ENCODE measurements around the gene NDNF. TPM values are rescaled to one million over a fixed set of nuclear protein-coding genes. Genes with fewer than 3 reads are reported as not detected.

Gene NDNF
- total and polyA plus RNA-seq, 2 donors (not counting 1 experiment from before 2014, with no cell fraction given), result not detected

DNA sequence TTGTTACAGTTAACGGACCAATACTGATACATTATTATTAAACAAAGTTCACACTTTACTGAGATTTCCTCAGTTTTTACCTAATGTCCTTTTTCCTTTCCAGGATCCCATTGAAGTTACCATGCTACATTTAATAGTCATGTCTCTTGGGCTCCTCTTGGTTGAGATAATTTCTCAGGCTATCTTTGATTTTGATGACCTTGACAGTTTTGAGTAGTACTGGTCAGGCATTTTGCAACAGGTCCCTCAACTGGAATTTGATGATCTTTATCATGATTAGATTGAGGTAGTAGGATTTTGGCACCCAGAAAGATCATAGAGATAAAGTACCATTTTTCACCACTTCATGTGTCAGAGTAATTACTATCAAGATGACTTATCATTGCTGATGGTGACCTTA is 53.8 kb downstream of the NDNF start:
- TF ChIP-seq, protein P1, sequence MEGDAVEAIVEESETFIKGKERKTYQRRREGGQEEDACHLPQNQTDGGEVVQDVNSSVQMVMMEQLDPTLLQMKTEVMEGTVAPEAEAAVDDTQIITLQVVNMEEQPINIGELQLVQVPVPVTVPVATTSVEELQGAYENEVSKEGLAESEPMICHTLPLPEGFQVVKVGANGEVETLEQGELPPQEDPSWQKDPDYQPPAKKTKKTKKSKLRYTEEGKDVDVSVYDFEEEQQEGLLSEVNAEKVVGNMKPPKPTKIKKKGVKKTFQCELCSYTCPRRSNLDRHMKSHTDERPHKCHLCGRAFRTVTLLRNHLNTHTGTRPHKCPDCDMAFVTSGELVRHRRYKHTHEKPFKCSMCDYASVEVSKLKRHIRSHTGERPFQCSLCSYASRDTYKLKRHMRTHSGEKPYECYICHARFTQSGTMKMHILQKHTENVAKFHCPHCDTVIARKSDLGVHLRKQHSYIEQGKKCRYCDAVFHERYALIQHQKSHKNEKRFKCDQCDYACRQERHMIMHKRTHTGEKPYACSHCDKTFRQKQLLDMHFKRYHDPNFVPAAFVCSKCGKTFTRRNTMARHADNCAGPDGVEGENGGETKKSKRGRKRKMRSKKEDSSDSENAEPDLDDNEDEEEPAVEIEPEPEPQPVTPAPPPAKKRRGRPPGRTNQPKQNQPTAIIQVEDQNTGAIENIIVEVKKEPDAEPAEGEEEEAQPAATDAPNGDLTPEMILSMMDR (IDR thresholded peaks at IDR 0.05), result no peak
- TF ChIP-seq EZH2 (IDR thresholded peaks at IDR 0.05; ENCODE audit: borderline replicate concordance, insufficient read depth, low read depth, low read length, poor library complexity, severe bottlenecking), result no peak
- ATAC-seq (ENCODE audit: low read depth) (no peak), DNase-seq (no peak)
- no peak overlapping the region for H3K27ac ChIP-seq (ENCODE audit: low read length in 2 of 2)
- intact Hi-C loops (cut with micrococcal nuclease), result no loop called here
- no CpG with 5 or more reads among the region's 1 CpG for WGBS (ENCODE audit: insufficient coverage)
- Mint-ChIP-seq H3K4me1 (no peaks in the 10 kb centered on the region), H3K9me3 (ENCODE audit: insufficient read depth) (no peaks in the 10 kb centered on the region), H3K27me3 (no peaks in the 10 kb centered on the region), H3K27ac (no peak overlapping the region), H3K4me3 (no peak overlapping the region)
- no peak overlapping the region for H3K4me2 ChIP-seq (replicated peaks; ENCODE audit: low read depth, low read length, poor library complexity, severe bottlenecking)
- no peak overlapping the region for H3K4me3 ChIP-seq (ENCODE audit: control extremely low read depth in 1 of 5, extremely low read depth in 1 of 5, insufficient read depth in 1 of 5, low read depth in 2 of 5, low read length in 4 of 5)
- H4K20me1 ChIP-seq (ENCODE audit: control insufficient read depth, insufficient read depth, low read length, poor library complexity, severe bottlenecking), result no peaks in the 10 kb centered on the region
- no peaks in the 10 kb centered on the region for H3K36me3 ChIP-seq (replicated peaks in 1 of 2; ENCODE audit: control extremely low read depth in 1 of 2, control insufficient read depth in 1 of 2, extremely low read depth in 1 of 2, insufficient read depth in 2 of 2, low read length in 1 of 2)
- no peaks in the 10 kb centered on the region for H3K9me3 ChIP-seq (ENCODE audit: control extremely low read depth in 1 of 3, control insufficient read depth in 2 of 3, insufficient read depth in 1 of 3, low read length in 2 of 3)
- POLR2A ChIA-PET, result no interaction called here
- no peak overlapping the region for H2AFZ ChIP-seq (ENCODE audit: insufficient read depth, low read depth, low read length, poor library complexity, severe bottlenecking)
- H3K9ac ChIP-seq (ENCODE audit: low read length), result no peak overlapping the region
- no peaks in the 10 kb centered on the region for H3K4me1 ChIP-seq (ENCODE audit: control insufficient read depth in 2 of 2, insufficient read depth in 2 of 2, low read length in 2 of 2)
- CTCF ChIA-PET, result no interaction called here
- no peaks in the 10 kb centered on the region for H3K27me3 ChIP-seq (replicated peaks in 1 of 4; ENCODE audit: control extremely low read depth in 1 of 4, control insufficient read depth in 3 of 4, insufficient read depth in 4 of 4, low read length in 3 of 4)
- H3K79me2 ChIP-seq (ENCODE audit: control insufficient read depth, insufficient read depth, low read length), result no peaks in the 10 kb centered on the region

DNA sequence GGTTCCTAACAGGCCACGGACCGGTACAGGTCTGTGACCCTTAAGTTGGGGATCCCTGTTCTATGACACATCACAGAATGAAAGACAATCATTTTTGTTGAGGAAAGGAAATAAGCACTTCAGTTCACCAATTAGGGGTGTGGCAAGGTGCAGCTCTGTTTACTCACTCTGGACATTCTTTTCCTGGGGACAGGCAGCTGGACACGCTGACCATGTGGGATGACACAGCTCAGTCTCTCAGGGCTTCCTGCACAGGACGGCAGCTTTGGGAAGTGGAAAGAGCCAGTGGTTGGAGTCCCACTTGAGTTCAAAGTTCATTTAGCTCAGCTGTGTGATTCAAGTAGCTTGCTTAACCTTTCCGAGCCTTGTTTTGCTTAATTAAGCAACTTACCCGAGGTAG is 55.7 kb downstream of the NDNF start:
- intact Hi-C loops (cut with micrococcal nuclease), result no loop called here
- Mint-ChIP-seq H3K27me3 (no peaks in the 10 kb centered on the region), H3K4me3 (no peak overlapping the region), H3K4me1 (no peaks in the 10 kb centered on the region), H3K9me3 (ENCODE audit: insufficient read depth) (no peaks in the 10 kb centered on the region), H3K27ac (no peak overlapping the region)
- Histone ChIP-seq H2AFZ (ENCODE audit: insufficient read depth, low read depth, low read length, poor library complexity, severe bottlenecking) (no peak overlapping the region), H3K27ac (ENCODE audit: low read length in 2 of 2) (no peak overlapping the region), H3K4me2 (replicated peaks; ENCODE audit: low read depth, low read length, poor library complexity, severe bottlenecking) (no peak overlapping the region), H3K9ac (ENCODE audit: low read length) (no peak overlapping the region), H3K36me3 (replicated peaks in 1 of 2; ENCODE audit: control extremely low read depth in 1 of 2, control insufficient read depth in 1 of 2, extremely low read depth in 1 of 2, insufficient read depth in 2 of 2, low read length in 1 of 2) (no peaks in the 10 kb centered on the region), H3K9me3 (ENCODE audit: control extremely low read depth in 1 of 3, control insufficient read depth in 2 of 3, insufficient read depth in 1 of 3, low read length in 2 of 3) (no peaks in the 10 kb centered on the region), H3K27me3 (replicated peaks in 1 of 4; ENCODE audit: control extremely low read depth in 1 of 4, control insufficient read depth in 3 of 4, insufficient read depth in 4 of 4, low read length in 3 of 4) (no peaks in the 10 kb centered on the region), H3K4me1 (ENCODE audit: control insufficient read depth in 2 of 2, insufficient read depth in 2 of 2, low read length in 2 of 2) (no peaks in the 10 kb centered on the region), H4K20me1 (ENCODE audit: control insufficient read depth, insufficient read depth, low read length, poor library complexity, severe bottlenecking) (no peaks in the 10 kb centered on the region), H3K79me2 (ENCODE audit: control insufficient read depth, insufficient read depth, low read length) (no peaks in the 10 kb centered on the region), H3K4me3 (ENCODE audit: control extremely low read depth in 1 of 5, extremely low read depth in 1 of 5, insufficient read depth in 1 of 5, low read depth in 2 of 5, low read length in 4 of 5) (no peak overlapping the region)
- POLR2A ChIA-PET, result no interaction called here
- ATAC-seq (ENCODE audit: low read depth) (no peak), DNase-seq (no peak)
- 80% methylated on average over 2 of the region's 6 CpGs for WGBS (ENCODE audit: insufficient coverage)
- no peak for TF ChIP-seq EZH2 (IDR thresholded peaks at IDR 0.05; ENCODE audit: borderline replicate concordance, insufficient read depth, low read depth, low read length, poor library complexity, severe bottlenecking)
- TF ChIP-seq, protein P1 (IDR thresholded peaks at IDR 0.05), result no peak
- CTCF ChIA-PET, result no interaction called here
